HL-60/S4 treated with phorbol 12-myristate 13-acetate at 8.2 ng/mL for 4 days and 3 days (cell line): Measurements from ENCODE around the gene ANKS4B.
"Not testable (repeated sequence)": the region's sequence is repeated elsewhere in the genome, so short reads cannot be mapped to it uniquely, and the experiment has no call there.

Experiments used
- in situ Hi-C: fragments of 300-500 bp; cut with MboI; formaldehyde crosslinking; loops from 2 replicates; pipeline ENCODE4 v1.15.0; 2022; ENCODE audit warnings: low sequenced_read_pairs

The ANKS4B gene

GRCh38 chr16:21233521-21234150, at the start of gene ANKS4B:
TSS of gene ANKS4B (plus strand) at chr16:21233699. CDS start at chr16:21233738, 39 bp downstream.
- in situ Hi-C loops = no loop called here

GRCh38 chr16:21183995-21184394, 49.5 kb upstream of the ANKS4B start:
- in situ Hi-C loops = no loop called here

GRCh38 chr16:21184834-21185233, 48.7 kb upstream of the ANKS4B start:
- in situ Hi-C loops = no loop called here

GRCh38 chr16:21185659-21186325, 47.7 kb upstream of the ANKS4B start:
- in situ Hi-C loops = no loop called here

- in situ Hi-C loops = no loop called here
These were observed 47.2 kb upstream of the ANKS4B start for GRCh38 chr16:21186326-21186691.

- in situ Hi-C loops = no loop called here
These were observed 44.2 kb upstream of the ANKS4B start for GRCh38 chr16:21189311-21189710.

- in situ Hi-C loops = no loop called here
These were observed 43.5 kb upstream of the ANKS4B start for GRCh38 chr16:21190013-21190412.

GRCh38 chr16:21190599-21190998, 42.9 kb upstream of the ANKS4B start:
- in situ Hi-C loops = no loop called here

- in situ Hi-C loops = no loop called here
These were observed 40.5 kb upstream of the ANKS4B start for GRCh38 chr16:21192991-21193390.

GRCh38 chr16:21194771-21195301, 38.7 kb upstream of the ANKS4B start:
- in situ Hi-C loops = no loop called here

GRCh38 chr16:21195330-21195729, 38.2 kb upstream of the ANKS4B start:
- in situ Hi-C loops = not testable (repeated sequence)

GRCh38 chr16:21197112-21197511, 36.4 kb upstream of the ANKS4B start:
- in situ Hi-C loops = no loop called here

GRCh38 chr16:21197621-21198020, 35.9 kb upstream of the ANKS4B start:
- in situ Hi-C loops = no loop called here

- in situ Hi-C loops = no loop called here
These were observed 33.8 kb upstream of the ANKS4B start for GRCh38 chr16:21199607-21200218.

GRCh38 chr16:21203155-21203797, 30.2 kb upstream of the ANKS4B start:
- in situ Hi-C loops = no loop called here

- in situ Hi-C loops = no loop called here
These were observed 28.2 kb upstream of the ANKS4B start for GRCh38 chr16:21205303-21205702.

GRCh38 chr16:21206550-21206949, 26.9 kb upstream of the ANKS4B start:
- in situ Hi-C loops = no loop called here

GRCh38 chr16:21208446-21209230, 24.9 kb upstream of the ANKS4B start:
- in situ Hi-C loops = no loop called here

GRCh38 chr16:21211486-21211885, 22.0 kb upstream of the ANKS4B start, which contains the start of gene ZP2:
TSS of gene ZP2 (minus strand) at chr16:21211574. CDS start at chr16:21211547, 27 bp downstream.
- in situ Hi-C loops = no loop called here

- in situ Hi-C loops = no loop called here
These were observed 19.4 kb upstream of the ANKS4B start for GRCh38 chr16:21214086-21214485.

- in situ Hi-C loops = no loop called here
These were observed 16.4 kb upstream of the ANKS4B start for GRCh38 chr16:21217121-21217520.
